Measurements from ENCODE around the gene SCN8A.
"Not testable (repeated sequence)": the region's sequence is repeated elsewhere in the genome, so short reads cannot be mapped to it uniquely, and the experiment has no call there.

Gene SCN8A

GRCh38 chr12:51815571-51815970, 224.5 kb downstream of the SCN8A start:
- no peak for DNase-seq (ENCODE audit: low read depth)

GRCh38 chr12:51817027-51817953, 226.3 kb downstream of the SCN8A start:
- no peak for DNase-seq (ENCODE audit: low read depth)

GRCh38 chr12:51818086-51818485, 227.1 kb downstream of the SCN8A start:
- no peak for DNase-seq (ENCODE audit: low read depth)

- DNase-seq (ENCODE audit: low read depth): peak; percentile 75
These were observed 227.7 kb downstream of the SCN8A start for GRCh38 chr12:51818566-51819300.

- peak; percentile 25 for DNase-seq (ENCODE audit: low read depth)
These were observed 228.9 kb downstream of the SCN8A start for GRCh38 chr12:51819736-51820525.

GRCh38 chr12:51820526-51821439, 229.8 kb downstream of the SCN8A start:
- no peak for DNase-seq (ENCODE audit: low read depth)

- DNase-seq (ENCODE audit: low read depth): no peak
These were observed 230.6 kb downstream of the SCN8A start for GRCh38 chr12:51821440-51822260.

GRCh38 chr12:51822261-51822616, 231.2 kb downstream of the SCN8A start:
- no peak for DNase-seq (ENCODE audit: low read depth)

GRCh38 chr12:51822956-51823355, 231.9 kb downstream of the SCN8A start:
- no peak for DNase-seq (ENCODE audit: low read depth)

GRCh38 chr12:51823875-51824565, 233.0 kb downstream of the SCN8A start:
- peak; percentile 59 for DNase-seq (ENCODE audit: low read depth)

- DNase-seq (ENCODE audit: low read depth): no peak
These were observed 234.2 kb downstream of the SCN8A start for GRCh38 chr12:51825216-51825615.

GRCh38 chr12:51826881-51827280, 235.8 kb downstream of the SCN8A start:
- DNase-seq (ENCODE audit: low read depth): no peak

GRCh38 chr12:51827925-51828818, 237.1 kb downstream of the SCN8A start:
- no peak for DNase-seq (ENCODE audit: low read depth)

- DNase-seq (ENCODE audit: low read depth): no peak
These were observed 238.0 kb downstream of the SCN8A start for GRCh38 chr12:51829011-51829481.

GRCh38 chr12:51829641-51830040, 238.6 kb downstream of the SCN8A start:
- DNase-seq (ENCODE audit: low read depth): no peak

- not testable (repeated sequence) for DNase-seq (ENCODE audit: low read depth)
These were observed 240.8 kb downstream of the SCN8A start for GRCh38 chr12:51831817-51832216.

- no peak for DNase-seq (ENCODE audit: low read depth)
These were observed 241.5 kb downstream of the SCN8A start for GRCh38 chr12:51832354-51833107.

All from fibroblast of gingiva (primary cell).